AG04449 (cell line): ENCODE results near the gene CD48.

Experiments used
- CTCF ChIA-PET: fragments of 350-600 bp; formaldehyde crosslinking; extraction: SDS; loops from one replicate; lab custom pipeline; 2021; ENCODE audit warnings: antibody characterized with exemption; lab: Yijun Ruan, JAX
- POLR2A ChIA-PET: fragments of 400-600, 350-600 bp; formaldehyde crosslinking; extraction: SDS; loops from one replicate; lab custom pipeline; 2020; ENCODE audit warnings: antibody characterized with exemption, inconsistent platforms; lab: Yijun Ruan, JAX
- DNase-seq: peaks from one replicate; pipeline ENCODE4 v3.0.0-alpha.2; 2010; ENCODE audit warnings: low read depth, low spot score
- H3K4me3 ChIP-seq: 2 replicates; pipeline ENCODE4 v1.5.1; 2011; ENCODE audit warnings: low read depth, mild to moderate bottlenecking, control low read depth, low read length
- TF ChIP-seq, protein P1 (sequence below): IDR thresholded peaks from one replicate; pipeline ENCODE4 v1.5.1; 2011; ENCODE audit warnings: mild to moderate bottlenecking, moderate library complexity, low read length, control low read depth, inconsistent platforms; ENCODE audit not compliant: insufficient read depth; ENCODE audit errors: missing control alignments

CD48 gene, protein sequence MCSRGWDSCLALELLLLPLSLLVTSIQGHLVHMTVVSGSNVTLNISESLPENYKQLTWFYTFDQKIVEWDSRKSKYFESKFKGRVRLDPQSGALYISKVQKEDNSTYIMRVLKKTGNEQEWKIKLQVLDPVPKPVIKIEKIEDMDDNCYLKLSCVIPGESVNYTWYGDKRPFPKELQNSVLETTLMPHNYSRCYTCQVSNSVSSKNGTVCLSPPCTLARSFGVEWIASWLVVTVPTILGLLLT

DNA sequence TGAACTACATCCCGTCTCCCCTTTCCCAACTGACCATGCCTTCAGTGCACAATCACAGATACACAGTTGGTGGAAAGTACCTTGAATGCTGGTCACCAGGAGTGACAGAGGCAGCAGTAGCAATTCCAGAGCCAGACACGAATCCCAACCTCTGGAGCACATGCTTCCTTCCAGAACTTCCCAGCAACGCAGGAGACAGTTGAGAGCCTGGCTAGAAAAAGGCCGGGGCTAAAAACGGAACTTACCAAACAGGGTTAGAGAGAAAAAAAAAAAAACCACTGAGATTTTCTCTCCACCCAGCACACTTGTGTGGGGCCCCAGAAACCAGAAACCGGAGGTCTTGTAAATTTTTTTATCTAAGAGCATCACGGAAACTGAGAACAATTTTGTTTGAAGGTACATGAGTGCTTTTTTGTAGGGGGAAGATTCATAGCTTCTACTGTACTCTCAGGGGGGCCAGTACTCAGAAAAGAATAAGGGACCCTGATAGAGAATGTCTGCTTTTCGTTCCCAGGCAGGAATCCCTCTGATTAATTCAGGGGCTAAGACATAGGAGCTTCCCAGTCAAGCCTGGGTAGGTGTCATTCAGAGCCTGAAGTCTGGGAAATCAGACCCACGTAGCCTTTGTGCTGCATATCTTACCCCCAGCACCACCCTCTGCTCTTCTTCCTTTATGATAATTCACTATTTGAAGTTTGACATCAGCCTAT, at the start of gene CD48:
Gene CD48, minus strand, starts transcription at position 221 of the 710 bp plus-strand sequence. Its CDS starts 59 bp downstream, at position 162.
- DNase-seq = no peak
- ChIA-PET CTCF (no interaction called here), POLR2A (no interaction called here)
- H3K4me3 ChIP-seq = no peak within 1 kb of the TSS
- TF ChIP-seq, protein P1, sequence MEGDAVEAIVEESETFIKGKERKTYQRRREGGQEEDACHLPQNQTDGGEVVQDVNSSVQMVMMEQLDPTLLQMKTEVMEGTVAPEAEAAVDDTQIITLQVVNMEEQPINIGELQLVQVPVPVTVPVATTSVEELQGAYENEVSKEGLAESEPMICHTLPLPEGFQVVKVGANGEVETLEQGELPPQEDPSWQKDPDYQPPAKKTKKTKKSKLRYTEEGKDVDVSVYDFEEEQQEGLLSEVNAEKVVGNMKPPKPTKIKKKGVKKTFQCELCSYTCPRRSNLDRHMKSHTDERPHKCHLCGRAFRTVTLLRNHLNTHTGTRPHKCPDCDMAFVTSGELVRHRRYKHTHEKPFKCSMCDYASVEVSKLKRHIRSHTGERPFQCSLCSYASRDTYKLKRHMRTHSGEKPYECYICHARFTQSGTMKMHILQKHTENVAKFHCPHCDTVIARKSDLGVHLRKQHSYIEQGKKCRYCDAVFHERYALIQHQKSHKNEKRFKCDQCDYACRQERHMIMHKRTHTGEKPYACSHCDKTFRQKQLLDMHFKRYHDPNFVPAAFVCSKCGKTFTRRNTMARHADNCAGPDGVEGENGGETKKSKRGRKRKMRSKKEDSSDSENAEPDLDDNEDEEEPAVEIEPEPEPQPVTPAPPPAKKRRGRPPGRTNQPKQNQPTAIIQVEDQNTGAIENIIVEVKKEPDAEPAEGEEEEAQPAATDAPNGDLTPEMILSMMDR = no peak

DNA sequence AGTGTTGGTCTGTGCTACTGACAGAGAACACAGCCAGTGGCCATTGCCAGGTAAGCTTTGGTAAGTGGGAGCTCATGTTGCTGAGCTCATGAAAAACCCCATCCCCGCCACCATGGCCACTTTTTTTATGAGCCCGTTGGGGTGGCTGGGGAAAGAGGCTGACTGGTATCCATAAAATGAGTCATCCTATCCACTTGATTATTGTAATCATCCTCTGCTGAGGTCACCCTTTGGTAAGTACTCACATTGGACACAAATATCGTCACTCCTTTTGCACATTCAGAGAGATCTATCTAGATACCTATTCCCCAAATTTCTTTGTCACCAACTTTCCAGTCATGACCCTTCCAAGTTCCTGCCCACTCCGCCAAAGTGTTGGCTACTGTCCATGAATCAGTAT, 49.4 kb upstream of the CD48 start:
- POLR2A ChIA-PET = no interaction called here
- TF ChIP-seq, protein P1 = no peak
- H3K4me3 ChIP-seq = no peak overlapping the region
- CTCF ChIA-PET = no interaction called here
- no peak for DNase-seq

DNA sequence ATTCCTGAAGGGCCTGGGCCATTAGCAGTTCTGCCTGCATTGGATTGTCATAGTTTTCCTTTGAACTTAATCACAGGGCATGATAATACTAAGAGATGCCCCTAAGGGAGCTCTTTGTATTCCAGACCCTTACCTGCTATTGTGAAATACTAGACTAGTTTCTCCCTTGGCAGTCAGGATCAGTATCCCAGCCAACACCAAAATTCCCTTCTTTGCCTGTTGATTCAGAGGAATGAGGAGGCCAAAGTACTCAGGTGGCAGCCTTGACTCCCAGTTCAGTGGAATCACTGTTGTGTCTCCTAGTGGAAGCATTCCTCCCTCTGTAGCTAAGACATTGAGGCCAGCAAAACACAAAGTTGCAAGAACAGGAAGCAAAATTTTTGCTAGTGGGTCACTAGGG, 48.1 kb upstream of the CD48 start:
- POLR2A ChIA-PET = no interaction called here
- CTCF ChIA-PET = no interaction called here
- no peak for DNase-seq
- no peak overlapping the region for H3K4me3 ChIP-seq
- TF ChIP-seq, protein P1 = no peak

DNA sequence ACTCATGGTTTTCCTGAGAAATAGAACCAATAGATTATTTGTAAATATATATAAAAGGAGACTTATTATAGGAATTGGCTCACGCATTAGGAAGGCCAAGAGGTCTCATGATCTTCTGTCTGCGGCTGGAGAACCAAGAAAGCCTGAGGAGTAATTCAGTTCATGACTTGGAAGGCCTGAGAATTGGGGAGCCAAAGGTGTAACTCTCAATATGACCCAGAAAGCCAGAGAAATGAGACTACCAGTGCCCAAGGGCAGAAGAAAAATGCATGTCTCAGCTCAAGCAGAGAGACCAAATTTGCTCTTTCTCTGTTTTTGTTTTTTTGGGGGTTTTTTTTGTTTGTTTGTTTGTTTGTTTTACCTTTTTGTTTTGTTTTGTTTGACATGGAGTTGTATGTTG, 46.9 kb upstream of the CD48 start:
- DNase-seq = no peak
- ChIA-PET POLR2A (no interaction called here), CTCF (no interaction called here)
- TF ChIP-seq, protein P1 = no peak
- no peak overlapping the region for H3K4me3 ChIP-seq

DNA sequence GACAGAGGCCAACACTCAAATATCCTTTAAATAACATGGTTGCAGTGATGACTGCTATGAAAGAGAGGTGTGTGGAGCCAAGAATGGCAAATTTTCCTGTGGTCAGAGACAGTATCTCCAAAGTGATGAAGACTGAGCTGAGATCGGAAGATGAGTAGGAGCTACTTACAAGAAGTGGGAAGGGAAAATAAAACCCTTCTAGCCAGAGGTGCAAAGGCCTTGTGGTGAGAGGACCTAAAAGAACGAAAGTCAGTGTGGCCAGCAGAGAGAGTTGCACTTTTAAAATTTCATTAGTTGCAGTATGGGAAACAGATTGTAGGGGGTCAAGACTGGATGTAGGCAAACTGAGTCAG, 45.2 kb upstream of the CD48 start:
- no peak overlapping the region for H3K4me3 ChIP-seq
- TF ChIP-seq, protein P1 = no peak
- ChIA-PET CTCF (no interaction called here), POLR2A (no interaction called here)
- no peak for DNase-seq

DNA sequence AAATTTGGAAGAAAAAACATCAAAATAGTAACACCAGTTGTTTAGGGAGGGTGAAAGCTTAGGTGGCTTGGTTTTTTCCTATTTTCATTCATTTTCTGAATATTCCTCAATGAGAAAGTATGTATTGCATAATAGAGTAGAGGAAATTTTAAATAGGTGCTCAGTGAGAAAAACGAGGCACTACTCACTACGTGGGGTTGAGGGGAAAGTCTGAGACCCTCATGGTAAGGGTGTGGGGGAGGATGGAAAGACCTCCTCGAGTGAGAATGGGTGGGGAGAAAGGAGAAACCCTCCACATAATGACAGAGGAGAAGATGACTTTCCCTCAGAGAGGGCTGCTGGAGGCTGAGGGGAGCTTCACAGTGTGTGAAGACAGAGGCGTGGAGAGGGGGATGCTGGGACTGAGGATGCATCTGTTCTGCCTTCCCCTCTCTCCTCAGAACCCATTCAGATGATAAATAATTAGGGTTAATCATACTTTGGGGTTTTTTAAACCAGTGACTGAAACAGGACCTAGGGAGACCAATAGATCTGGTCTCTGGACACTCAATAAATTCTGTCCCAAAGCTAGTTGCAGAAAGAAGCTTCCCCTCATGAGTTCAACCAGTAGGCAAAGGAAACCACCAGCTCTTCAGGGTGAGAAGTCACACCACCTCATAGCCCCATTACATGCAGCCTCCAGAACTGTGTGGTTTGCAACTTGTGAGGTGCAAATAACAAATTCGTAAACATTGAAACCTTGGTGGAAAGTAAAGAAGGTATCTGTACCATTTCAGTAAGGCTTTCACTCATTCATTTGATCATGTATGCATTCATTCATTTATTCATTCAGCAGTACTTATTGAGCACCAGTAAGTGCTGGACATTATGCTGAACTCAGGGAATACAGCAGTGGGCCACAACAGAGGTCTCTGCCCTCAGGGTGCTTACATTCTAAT, 44.6 kb upstream of the CD48 start:
- H3K4me3 ChIP-seq = no peak overlapping the region
- ChIA-PET CTCF (no interaction called here), POLR2A (no interaction called here)
- TF ChIP-seq, protein P1 = no peak
- no peak for DNase-seq
